IPS-15b (cell line): ENCODE results near the gene SOX5.
"Not testable (repeated sequence)": the region's sequence is repeated elsewhere in the genome, so short reads cannot be mapped to it uniquely, and the experiment has no call there.

Experiments
- H3K27me3 ChIP-seq: one replicate; pipeline ENCODE4 v1.6.1; 2013; ENCODE audit warnings: low read length; ENCODE audit not compliant: control insufficient read depth, insufficient read depth
- H3K36me3 ChIP-seq: one replicate; pipeline ENCODE4 v1.6.1; 2013; ENCODE audit warnings: low read length; ENCODE audit not compliant: control insufficient read depth, insufficient read depth
- H3K4me1 ChIP-seq: one replicate; pipeline ENCODE4 v1.6.1; 2013; ENCODE audit warnings: mild to moderate bottlenecking, low read length; ENCODE audit not compliant: control insufficient read depth, insufficient read depth
- H3K4me3 ChIP-seq: one replicate; pipeline ENCODE4 v1.5.1; 2013; ENCODE audit warnings: low read depth, low read length
- H3K9ac ChIP-seq: one replicate; pipeline ENCODE4 v1.6.1; 2013; ENCODE audit warnings: low read depth, mild to moderate bottlenecking, low read length
- H3K9me3 ChIP-seq: one replicate; pipeline ENCODE4 v1.6.1; 2013; ENCODE audit warnings: mild to moderate bottlenecking, low read length; ENCODE audit not compliant: control insufficient read depth, insufficient read depth

Gene SOX5

GRCh38 chr12:23504641-23505399 lies 444.6 kb downstream of the SOX5 start:
- Histone ChIP-seq H3K4me1 (peaks cover 2% of the 10 kb centered on the region), H3K27me3 (no peaks in the 10 kb centered on the region)

GRCh38 chr12:23504043-23504442 lies 445.4 kb downstream of the SOX5 start:
- H3K36me3 ChIP-seq = no peaks in the 10 kb centered on the region
- no peak overlapping the region for H3K4me3 ChIP-seq
- H3K9me3 ChIP-seq = no peaks in the 10 kb centered on the region
- no peak overlapping the region for H3K9ac ChIP-seq
- H3K27me3 ChIP-seq = no peaks in the 10 kb centered on the region
- peaks cover 2% of the 10 kb centered on the region for H3K4me1 ChIP-seq

More at GRCh38 chr12:23504641-23505399, 444.6 kb downstream of the SOX5 start:
- H3K9me3 ChIP-seq = no peaks in the 10 kb centered on the region
- no peak overlapping the region for H3K9ac ChIP-seq
- H3K36me3 ChIP-seq = no peaks in the 10 kb centered on the region
- no peak overlapping the region for H3K4me3 ChIP-seq

- Histone ChIP-seq H3K4me1 (peaks cover 2% of the 10 kb centered on the region), H3K9me3 (no peaks in the 10 kb centered on the region), H3K36me3 (no peaks in the 10 kb centered on the region), H3K4me3 (no peak overlapping the region), H3K9ac (no peak overlapping the region), H3K27me3 (no peaks in the 10 kb centered on the region)
These were observed 445.9 kb downstream of the SOX5 start for GRCh38 chr12:23503544-23503943.

- Histone ChIP-seq H3K4me1 (peaks cover 4% of the 10 kb centered on the region), H3K9me3 (no peaks in the 10 kb centered on the region), H3K36me3 (no peaks in the 10 kb centered on the region), H3K4me3 (no peak overlapping the region), H3K27me3 (no peaks in the 10 kb centered on the region), H3K9ac (no peak overlapping the region)
These were observed 447.2 kb downstream of the SOX5 start for GRCh38 chr12:23502259-23502658.

GRCh38 chr12:23495472-23495871 lies 454.0 kb downstream of the SOX5 start:
- Histone ChIP-seq H3K9ac (no peak overlapping the region), H3K4me1 (peaks cover 2% of the 10 kb centered on the region), H3K27me3 (no peaks in the 10 kb centered on the region), H3K36me3 (no peaks in the 10 kb centered on the region), H3K4me3 (no peak overlapping the region), H3K9me3 (no peaks in the 10 kb centered on the region)

DNA sequence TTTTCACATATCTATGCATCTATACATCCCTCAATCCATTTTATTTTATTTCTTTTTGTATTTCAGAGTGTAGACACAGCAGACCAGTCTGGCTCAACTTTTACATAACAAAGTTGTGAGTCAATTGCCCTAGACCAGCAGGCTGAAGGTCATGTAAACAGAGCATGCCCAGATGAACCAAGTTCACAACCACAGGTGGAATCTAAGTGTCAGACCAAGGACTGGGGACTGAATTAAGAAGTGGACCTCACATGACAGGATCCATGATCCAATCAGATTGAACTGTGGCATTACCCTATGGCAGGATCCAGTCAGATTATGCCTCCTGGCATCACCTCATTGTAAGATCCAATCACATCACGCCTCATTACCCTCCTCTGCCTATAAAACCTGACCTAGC lies 455.8 kb downstream of the SOX5 start:
- Histone ChIP-seq H3K4me3 (no peak overlapping the region), H3K4me1 (peaks cover 2% of the 10 kb centered on the region), H3K9ac (no peak overlapping the region), H3K27me3 (no peaks in the 10 kb centered on the region), H3K36me3 (no peaks in the 10 kb centered on the region), H3K9me3 (no peaks in the 10 kb centered on the region)

DNA sequence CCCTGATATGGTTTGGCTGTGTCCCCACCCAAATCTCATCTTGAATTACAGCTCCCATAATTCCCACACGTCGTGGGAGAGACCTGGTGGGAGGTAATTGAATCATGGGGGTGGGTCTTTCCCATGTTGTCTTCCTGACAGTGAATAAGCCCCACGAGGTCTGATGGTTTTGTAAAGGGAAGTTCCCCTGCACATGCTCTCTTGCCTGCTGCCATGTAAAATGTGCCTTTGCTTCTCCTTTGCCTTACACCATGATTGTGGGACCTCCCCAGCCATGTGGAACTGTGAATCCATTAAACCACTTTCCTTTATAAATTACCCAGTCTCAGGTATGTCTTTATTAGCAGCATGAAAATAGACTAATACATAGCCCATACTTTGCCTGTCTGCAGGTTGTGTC lies 458.4 kb downstream of the SOX5 start:
- H3K9ac ChIP-seq, H3K4me3 ChIP-seq, H3K27me3 ChIP-seq, H3K36me3 ChIP-seq, H3K9me3 ChIP-seq, H3K4me1 ChIP-seq: not testable (repeated sequence)

DNA sequence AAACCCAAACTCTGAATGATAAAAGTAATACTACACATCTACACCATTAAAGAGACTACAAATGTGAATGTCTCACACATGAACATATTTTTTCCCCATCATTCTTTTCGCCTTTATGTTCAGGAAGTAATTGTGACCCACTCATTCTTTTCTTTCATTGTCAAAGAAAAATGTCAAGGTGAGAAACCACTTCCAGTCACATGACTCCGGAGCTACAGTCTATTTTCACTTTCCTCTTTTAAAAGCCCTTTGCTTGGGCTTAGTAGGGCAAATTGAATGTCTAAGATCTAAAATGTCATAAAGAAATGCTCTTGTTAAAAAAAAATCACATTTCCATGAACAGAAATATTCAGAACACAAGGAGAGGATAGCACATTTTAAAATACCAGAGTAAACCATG lies 461.3 kb downstream of the SOX5 start:
- H3K4me3 ChIP-seq = no peak overlapping the region
- no peaks in the 10 kb centered on the region for H3K9me3 ChIP-seq
- H3K27me3 ChIP-seq = no peaks in the 10 kb centered on the region

GRCh38 chr12:23484238-23484637 lies 465.2 kb downstream of the SOX5 start:
- Histone ChIP-seq H3K27me3 (no peaks in the 10 kb centered on the region), H3K4me3 (no peak overlapping the region), H3K9me3 (no peaks in the 10 kb centered on the region), H3K36me3 (no peaks in the 10 kb centered on the region), H3K9ac (no peak overlapping the region), H3K4me1 (no peaks in the 10 kb centered on the region)

More for the DNA sequence above, 461.3 kb downstream of the SOX5 start:
- Histone ChIP-seq H3K9ac (no peak overlapping the region), H3K36me3 (no peaks in the 10 kb centered on the region), H3K4me1 (no peaks in the 10 kb centered on the region)

DNA sequence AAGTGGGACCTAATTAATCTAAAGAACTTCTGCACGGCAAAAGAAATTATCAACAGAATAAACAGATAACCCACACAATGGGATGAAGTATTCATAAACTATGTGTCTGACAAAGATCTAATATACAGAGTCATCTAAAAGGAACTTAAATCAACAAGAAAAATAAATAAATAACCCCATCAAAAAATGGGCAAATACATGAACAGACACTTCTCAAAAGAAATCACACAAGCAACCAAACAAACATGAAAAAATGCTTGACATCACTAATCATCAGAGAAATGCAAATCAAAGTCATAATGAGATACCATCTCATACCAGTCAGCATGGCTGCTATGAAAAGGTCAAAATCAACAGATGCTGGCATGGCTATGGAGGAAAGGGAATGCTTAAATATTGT lies 466.9 kb downstream of the SOX5 start:
- no peaks in the 10 kb centered on the region for H3K36me3 ChIP-seq
- H3K4me1 ChIP-seq = no peaks in the 10 kb centered on the region
- H3K27me3 ChIP-seq = no peaks in the 10 kb centered on the region
- H3K9ac ChIP-seq = no peak overlapping the region
- H3K9me3 ChIP-seq = no peaks in the 10 kb centered on the region
- H3K4me3 ChIP-seq = no peak overlapping the region
